ENCODE results near the gene DEUP1. TPM values are rescaled to one million over a fixed set of nuclear protein-coding genes. Genes with fewer than 3 reads are reported as not detected.

DEUP1 gene
- total RNA-seq, 4 donors from 2014 or later = not detected

GRCh38 chr11:93394488-93394887, 63.9 kb downstream of the DEUP1 start:
- no peak for TF ChIP-seq CTCF (IDR thresholded peaks at IDR 0.05; ENCODE audit: low read depth)

GRCh38 chr11:93396316-93396715, 65.8 kb downstream of the DEUP1 start:
- TF ChIP-seq CTCF (IDR thresholded peaks at IDR 0.05; ENCODE audit: low read depth) = no peak

- TF ChIP-seq CTCF (IDR thresholded peaks at IDR 0.05; ENCODE audit: low read depth) = no peak
Measured at GRCh38 chr11:93403930-93404329, 73.4 kb downstream of the DEUP1 start.

GRCh38 chr11:93407777-93408401, 77.3 kb downstream of the DEUP1 start:
- TF ChIP-seq CTCF (IDR thresholded peaks at IDR 0.05; ENCODE audit: low read depth) = no peak

- no peak for TF ChIP-seq CTCF (IDR thresholded peaks at IDR 0.05; ENCODE audit: low read depth)
Measured at GRCh38 chr11:93410441-93410840, 79.9 kb downstream of the DEUP1 start.

GRCh38 chr11:93411705-93412104, 81.2 kb downstream of the DEUP1 start:
- no peak for TF ChIP-seq CTCF (IDR thresholded peaks at IDR 0.05; ENCODE audit: low read depth)

- TF ChIP-seq CTCF (IDR thresholded peaks at IDR 0.05; ENCODE audit: low read depth) = no peak
Measured at GRCh38 chr11:93432247-93432646, 101.7 kb downstream of the DEUP1 start.

Data from subcutaneous adipose tissue (tissue), 4 donors.